ENCODE data around the gene KCNK16.
"Not testable (repeated sequence)": the region's sequence is repeated elsewhere in the genome, so short reads cannot be mapped to it uniquely, and the experiment has no call there.

KCNK16 gene

DNA sequence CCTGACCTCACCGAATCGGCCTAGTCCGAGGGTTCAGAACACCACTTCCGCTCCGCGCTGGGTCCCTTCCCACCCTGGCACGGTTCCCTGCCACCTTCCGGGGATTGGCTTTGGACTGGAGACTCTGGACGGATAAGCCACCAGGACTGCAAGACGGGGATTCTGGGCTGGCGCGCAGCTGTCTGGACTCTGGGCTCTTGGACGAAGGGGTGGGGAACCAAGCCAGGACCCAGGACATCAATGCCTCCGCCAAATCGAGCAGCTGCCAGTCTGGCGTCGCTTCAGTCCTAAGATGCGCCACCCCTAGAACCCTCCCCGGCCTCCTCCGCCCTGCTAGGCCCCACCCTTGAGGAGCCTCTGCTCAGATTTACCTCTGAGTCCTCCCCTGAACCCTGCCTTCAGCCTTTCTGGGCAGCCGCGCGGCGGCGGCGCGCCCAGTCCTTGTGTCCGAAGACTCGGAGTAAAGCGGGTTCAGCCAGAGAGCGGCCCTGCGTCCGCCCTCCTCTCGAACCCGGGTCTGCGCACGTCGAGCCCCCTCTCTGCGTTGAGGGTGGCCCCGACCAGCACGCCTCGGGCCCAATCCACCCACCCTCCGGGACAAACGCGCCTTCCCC is 9.5 kb downstream of the KCNK16 start:
- no peak for DNase-seq (ENCODE audit: low read depth, low spot score)
- no peak overlapping the region for H3K27ac ChIP-seq

DNA sequence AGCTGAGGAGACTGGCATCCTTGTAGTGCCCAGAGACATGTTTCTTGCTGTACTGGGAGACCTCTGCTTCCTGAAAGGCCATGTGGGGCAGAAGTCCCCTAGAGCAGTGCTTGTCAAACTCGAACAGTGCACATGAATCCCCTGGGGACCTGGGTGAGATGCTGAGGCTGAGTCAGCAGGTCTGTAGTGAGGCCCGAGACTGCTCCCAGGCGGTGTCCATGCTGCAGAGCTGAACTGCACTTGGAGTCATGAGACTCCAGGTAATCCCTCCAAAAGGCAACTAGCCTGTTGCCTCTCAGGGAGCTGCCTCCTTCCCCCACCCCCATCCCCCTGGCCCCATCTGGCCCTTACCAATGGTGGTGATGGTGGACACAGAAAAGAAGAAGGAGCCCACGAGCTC is 12.0 kb downstream of the KCNK16 start:
- H3K27ac ChIP-seq = no peak overlapping the region
- no peak for DNase-seq (ENCODE audit: low read depth, low spot score)

DNA sequence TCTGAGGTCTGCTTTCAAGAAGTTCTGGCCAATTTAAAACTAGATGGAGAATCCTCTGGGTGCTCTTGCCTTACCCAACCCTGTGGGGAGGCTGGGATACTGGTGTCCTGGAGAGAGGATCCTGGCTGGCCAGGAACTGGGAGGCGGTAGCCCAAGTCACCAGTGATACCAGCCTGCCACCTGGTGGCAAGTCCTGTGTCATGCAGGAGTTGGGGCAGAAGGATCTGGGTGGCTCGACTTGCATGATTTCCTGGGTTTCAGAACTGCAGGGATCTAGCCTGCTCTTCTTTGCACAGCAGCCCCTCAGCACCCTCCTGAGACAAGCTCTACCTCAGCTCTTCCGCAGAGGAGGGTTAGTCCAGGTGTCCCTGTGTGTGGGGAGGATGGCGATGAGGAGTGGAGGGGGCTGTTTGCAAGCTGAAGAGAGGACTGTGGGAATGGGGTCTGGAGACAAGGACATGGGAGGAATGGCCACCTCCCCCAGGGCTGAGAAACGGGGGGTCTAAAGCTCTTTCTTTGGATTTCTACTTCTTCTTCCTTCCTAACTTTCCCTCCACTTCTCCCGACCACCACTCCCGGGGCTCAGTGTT is 12.5 kb downstream of the KCNK16 start:
- DNase-seq (ENCODE audit: low read depth, low spot score) = no peak
- no peak overlapping the region for H3K27ac ChIP-seq

DNA sequence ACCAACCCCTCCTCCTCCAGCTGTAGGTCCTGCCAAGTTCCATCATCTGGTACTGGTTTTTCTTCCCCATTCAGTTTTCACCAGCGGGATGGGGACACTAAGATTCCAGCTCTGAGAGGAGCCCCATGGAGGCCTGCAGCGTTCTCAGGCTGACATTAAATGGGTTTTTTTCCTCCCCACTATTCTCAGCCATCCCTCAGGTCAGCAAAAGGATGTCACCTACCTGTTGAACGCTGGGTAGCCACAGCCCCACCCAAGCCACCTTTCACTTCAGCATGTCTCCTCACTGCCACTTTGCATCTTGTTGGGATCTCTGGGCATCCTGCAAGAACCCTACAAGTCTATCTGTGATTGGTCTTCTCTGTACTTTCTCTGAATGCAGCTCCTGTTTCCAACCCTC is 15.0 kb downstream of the KCNK16 start:
- no peak for DNase-seq (ENCODE audit: low read depth, low spot score)
- no peak overlapping the region for H3K27ac ChIP-seq

DNA sequence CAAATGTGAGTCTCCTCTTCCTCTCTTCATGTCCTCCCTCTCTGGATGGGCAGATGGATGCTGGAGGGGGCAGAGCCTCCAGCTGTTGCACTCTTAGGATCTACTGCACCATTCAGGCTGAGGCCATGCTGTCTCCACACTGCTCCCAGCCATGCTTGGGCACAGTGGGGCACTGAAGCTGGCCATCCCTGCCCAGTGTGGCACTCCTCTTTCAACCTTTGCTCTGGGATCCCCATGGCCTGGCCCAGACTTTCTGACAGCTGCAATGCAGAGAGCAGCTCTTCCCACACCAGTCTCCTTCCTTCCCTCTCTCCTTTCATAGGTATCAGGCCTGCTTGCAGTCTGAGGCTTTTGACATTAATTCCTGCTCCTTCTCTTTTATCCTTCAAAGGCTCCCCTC is 17.6 kb downstream of the KCNK16 start:
- no peak overlapping the region for H3K27ac ChIP-seq
- no peak for DNase-seq (ENCODE audit: low read depth, low spot score)

DNA sequence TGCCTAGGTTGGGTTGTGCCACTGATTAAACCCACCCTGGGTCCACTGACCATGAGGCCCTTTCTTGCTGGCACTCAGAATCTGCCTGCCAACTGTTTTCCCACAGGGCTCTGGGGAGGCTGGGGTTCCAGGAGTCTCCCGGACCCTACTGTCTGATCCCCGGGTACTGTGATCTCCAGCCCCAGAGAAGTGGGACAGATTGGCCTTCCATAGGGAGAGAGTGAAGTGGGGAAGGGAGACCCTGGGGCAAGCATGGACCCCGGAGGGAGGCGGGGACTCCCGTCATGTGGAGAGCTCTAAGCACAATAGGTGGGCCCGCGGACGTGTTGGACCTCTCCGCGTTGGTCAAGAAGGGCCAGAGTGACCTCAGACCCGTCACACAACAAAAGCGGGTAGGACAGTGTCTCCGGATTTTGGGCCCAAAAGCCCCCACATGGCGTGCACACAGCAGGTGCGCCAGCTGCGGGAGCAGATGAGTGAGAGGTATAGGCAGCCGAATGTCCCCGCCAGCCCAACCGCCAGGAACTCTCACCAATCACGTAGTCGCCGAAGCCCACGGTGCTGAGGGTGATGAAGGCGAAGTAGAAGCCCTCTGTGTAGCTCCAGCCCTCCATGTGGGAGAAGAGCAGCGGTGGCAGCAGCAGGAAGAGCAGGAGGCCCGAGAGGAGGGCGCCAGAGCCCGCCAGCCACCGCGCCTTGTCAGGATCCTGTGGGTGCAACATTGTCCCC is 18.9 kb downstream of the KCNK16 start:
- no peak overlapping the region for H3K27ac ChIP-seq
- DNase-seq (ENCODE audit: low read depth, low spot score) = no peak

DNA sequence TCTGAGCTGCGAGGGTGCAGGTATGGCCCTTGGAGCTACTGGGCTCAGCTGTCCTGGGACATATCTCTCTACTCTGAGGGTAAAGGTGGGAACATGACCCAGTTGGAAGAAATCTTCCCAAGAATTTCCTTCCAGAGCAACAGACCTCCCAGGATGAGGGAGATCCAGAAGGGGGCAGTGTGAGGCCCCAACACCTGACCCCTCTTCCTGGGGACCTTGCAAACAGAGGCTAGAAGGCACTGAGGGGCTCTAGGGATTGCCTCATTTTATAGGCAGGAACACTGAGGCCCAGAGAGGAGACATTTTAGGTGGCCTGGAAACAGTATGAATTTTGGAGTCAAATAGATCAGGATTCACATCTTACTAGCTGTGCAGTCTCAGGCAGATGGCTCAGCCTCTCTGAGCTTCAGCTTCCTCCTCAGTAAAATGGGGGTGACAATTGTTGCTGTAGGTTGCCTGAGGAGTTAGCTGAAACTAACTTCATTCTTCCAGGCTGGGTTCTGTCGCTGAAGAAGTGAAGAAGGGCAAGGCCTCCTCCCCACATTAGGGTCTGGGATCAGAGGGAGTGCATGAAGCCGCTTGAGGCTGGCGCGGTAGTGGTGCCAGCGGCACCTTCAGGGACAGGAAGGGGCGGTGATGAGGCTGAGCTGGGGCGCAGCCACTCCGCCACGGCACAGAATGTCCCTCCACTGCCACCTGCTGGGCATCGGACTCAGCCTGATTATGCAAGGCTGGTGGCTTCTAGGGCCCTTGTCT is 19.7 kb downstream of the KCNK16 start:
- H3K27ac ChIP-seq = no peak overlapping the region
- DNase-seq (ENCODE audit: low read depth, low spot score) = no peak

DNA sequence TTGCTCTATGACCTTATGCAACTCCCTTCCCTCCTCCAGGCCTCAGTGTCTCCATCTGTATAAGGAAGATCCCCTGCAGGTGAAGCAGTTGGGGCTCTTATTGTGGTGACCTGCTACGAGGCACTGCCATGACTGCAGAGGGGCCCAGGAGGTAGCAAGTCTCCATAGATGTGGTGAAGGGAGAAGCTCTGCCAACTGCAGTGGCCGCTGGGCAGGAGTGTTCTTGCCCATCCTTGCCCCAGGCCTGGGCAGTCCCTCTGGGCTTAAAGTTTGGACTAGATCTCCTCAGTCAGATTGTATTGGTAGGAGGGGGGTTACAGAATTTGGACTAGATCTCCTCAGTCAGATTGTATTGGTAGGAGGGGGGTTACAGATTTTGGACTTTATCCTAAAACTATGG is 20.5 kb downstream of the KCNK16 start:
- no peak for DNase-seq (ENCODE audit: low read depth, low spot score)
- H3K27ac ChIP-seq = no peak overlapping the region

DNA sequence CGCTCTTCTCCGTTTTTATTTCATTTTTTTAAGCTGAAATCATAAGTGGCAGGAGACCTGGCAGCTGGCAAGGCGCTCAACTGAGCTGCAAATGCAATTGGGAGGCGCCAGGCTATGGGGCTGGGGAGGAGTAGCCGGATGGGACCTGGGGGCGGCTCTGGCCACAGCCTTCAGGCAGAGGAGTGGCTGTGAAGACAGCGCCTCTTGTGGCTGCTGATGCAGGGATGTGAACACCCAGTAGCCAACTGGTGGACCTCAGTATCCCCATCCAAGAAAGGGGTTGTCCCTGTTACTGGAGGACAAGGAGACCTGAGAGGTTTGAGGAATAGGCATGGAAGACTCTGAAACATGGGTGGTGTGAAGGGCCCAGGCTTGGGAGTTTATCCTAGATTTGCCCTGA is 20.9 kb downstream of the KCNK16 start:
- no peak overlapping the region for H3K27ac ChIP-seq
- DNase-seq (ENCODE audit: low read depth, low spot score) = no peak

DNA sequence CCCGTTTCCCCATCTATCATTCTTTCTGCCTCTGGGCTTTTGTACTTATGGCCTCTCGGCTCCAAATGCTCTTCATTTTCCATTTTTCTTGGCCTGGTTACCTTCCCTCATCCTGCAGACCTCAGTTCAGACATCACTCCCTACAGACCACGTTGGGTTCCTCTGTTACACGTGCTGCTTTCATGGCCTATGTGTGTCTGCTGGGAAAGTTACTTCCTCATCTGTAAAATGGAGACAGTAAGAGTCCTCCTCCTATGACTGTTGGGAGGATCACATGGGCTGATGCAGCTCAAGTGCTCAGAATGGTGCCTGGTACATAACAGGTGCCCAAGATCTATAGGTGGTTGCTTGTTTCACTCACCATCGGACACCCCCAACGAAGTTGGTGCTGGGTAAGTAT is 21.8 kb downstream of the KCNK16 start:
- H3K27ac ChIP-seq = no peak overlapping the region
- no peak for DNase-seq (ENCODE audit: low read depth, low spot score)

DNA sequence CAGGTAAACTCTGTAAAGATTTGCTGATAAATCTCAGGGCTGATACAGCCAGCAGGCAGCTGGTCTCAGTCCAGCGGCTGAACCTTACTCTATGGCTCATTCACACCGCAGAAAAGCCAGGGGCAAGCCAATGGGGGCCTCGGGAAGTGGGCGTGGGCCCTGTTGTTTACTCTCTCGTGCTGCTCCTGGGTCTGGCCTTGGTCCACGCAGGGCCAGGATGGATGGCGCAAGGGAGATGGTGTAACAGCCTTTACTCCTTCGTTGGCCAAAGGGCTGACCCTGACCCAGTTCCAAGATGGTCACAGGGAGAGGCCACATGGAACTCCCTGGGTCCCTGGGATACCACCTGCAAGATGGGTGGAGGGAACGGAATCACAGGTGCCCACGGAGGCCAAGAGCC is 24.4 kb downstream of the KCNK16 start:
- DNase-seq (ENCODE audit: low read depth, low spot score) = no peak
- no peak overlapping the region for H3K27ac ChIP-seq

DNA sequence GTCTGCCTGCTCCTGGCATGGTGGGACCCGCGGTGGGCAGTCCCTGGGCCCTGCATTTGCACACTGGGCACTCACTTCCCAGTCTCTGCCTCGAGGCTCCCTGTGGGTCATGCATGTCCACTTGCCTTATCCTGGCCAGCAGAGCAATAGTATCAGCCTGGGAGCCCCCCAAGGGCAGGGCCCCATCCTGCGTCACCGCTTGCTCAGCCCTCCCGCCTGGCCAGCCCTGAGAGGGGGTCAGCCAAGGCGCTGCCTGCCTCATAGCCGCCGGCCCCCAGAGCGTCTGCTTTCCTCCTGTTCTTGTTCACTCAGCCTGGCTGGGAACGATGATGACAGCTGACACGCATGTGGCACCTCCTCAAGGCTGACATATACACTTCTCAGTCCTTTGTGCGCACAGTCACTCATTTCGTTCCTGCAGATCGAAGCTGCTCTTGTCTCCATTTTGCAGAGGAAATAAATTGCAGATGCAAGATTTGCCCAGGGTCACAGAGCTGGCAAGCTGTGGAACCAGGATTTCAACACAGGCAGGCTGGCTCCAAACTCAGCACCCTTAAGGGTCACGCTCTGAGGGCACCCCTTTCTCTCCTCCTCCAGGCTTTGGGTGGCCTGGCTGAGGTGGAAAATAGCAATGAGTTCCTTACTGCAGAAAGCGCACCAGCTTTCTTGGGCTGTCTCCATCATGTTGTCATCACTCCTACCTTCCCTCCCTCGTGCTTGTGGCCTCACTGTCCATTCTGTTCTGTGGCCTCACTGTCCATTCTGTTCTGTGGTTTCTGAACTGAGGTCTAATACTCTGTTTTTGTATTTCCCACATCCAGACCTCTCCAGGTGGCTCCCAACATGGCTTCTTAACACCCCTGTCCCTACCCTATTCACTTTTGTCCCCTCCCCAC is 25.5 kb downstream of the KCNK16 start:
- DNase-seq (ENCODE audit: low read depth, low spot score) = no peak
- no peak overlapping the region for H3K27ac ChIP-seq

DNA sequence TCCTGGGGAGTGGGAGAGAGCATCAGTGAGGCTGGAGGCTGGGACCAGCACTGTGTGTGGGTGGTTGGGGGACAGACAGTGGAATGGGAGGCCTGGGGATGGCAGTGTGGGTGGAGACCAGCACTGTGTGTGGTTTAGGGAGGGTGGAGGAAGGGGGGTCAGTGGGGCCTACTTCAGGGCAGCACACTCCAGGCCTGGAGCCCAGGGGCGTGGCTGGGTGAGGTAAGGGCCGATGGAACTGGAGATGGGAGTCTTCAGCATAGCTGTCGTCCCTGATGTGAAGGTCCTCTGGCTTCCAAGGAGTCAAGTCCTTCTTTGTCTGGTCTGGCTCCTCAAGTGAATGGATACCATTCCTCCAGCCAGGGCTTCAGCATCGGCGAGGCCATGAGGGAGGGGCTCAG is 26.9 kb downstream of the KCNK16 start:
- no peak for DNase-seq (ENCODE audit: low read depth, low spot score)

DNA sequence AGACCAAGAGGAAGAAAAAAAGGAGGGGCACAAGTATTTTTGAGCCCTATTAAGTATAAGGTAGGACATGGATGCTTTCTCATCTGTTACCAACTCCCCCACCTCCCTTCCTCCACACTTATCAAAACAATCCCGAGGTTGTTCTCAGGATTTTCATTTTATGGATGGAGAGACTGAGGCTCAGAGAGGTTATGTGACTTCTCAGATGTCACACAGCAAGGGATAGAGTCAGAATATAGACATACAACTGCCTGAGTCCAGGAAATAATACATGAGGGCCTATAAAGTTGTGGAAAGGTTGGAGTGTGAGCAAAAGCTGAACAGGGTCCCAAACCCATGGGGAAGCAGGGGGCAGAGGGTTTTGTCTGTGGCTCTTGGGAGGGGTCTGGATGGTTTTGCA is 27.6 kb downstream of the KCNK16 start:
- H3K27ac ChIP-seq = no peak overlapping the region

More for the DNA sequence above, 26.9 kb downstream of the KCNK16 start:
- no peak overlapping the region for H3K27ac ChIP-seq

DNA sequence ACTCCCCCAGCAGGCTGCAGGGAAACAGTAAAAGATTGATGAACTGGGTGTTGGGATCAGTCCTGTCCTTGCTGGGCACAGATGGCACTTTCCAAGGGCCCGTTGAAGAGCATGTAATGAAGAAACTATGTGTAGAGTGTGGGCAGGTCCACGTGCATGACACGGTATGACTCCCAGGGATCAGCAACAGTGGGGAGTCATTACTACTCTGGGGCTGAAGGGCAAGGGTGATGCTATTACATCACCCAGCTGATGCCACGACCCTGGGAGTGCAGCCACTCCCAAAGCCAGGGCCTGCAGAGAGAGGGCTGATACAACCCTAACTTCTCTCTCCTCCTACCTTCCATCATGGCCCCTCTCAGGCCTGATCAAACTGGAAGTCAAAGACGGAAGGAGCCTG is 28.4 kb downstream of the KCNK16 start:
- no peak for DNase-seq (ENCODE audit: low read depth, low spot score)
- H3K27ac ChIP-seq = no peak overlapping the region

More for the DNA sequence above, 27.6 kb downstream of the KCNK16 start:
- no peak for DNase-seq (ENCODE audit: low read depth, low spot score)

DNA sequence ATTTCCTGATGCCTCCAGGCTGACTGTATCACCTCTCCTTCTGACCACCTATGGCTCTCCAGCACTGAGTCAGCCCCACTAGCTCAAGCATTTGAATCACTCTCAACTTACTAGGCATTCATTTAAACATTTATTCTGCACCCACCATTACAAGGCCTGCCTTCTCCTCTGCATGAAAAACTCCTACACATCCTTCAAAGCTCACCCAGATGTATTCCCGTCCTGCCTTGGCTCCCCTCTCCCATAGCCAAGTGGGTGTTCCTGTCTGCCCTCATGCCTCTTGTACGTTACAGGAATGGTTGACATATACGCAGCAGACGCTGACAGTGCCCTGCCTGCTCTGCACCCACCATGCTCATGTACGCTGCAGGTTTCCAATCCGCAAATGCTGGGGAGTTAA is 29.9 kb downstream of the KCNK16 start:
- no peak overlapping the region for H3K27ac ChIP-seq
- no peak for DNase-seq (ENCODE audit: low read depth, low spot score)

DNA sequence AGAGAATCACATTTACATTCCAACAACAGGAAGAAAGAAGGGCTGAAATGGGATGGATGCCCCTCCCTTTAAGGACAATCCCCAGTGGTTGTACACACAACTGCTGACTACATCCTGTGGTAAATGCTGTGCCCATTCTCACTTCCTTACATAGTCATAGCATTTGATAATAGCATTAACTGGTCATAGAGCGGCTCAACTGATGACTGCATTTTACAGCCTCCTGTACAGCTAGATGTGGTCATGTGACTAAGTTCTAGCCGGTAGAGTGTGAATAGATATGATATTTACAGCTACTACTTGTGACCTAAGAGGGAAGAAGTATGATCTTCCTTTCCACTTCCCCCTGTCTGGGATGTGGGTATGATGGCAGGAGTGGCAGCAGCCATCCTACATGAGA is 33.0 kb downstream of the KCNK16 start:
- no peak overlapping the region for H3K27ac ChIP-seq
- DNase-seq (ENCODE audit: low read depth, low spot score) = no peak

DNA sequence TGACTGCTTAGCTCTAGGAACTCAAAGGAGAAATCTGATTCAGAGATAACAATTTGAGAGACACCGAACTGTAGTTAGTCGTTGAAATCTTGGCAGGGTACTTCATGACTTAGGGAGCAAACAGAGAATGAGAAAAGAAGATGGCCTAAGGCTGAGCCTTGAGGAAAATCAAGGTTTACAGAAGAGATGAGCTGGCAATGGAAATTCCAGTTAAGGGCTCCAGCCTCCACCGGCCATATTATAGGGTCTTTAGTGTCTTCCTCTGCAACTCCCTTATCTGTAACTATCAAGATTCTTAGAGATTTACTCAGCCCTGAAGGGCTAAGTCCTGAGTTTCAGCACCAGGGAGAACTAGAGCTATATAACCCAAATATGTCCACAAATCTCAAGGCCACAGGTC is 34.9 kb downstream of the KCNK16 start:
- no peak overlapping the region for H3K27ac ChIP-seq
- no peak for DNase-seq (ENCODE audit: low read depth, low spot score)

DNA sequence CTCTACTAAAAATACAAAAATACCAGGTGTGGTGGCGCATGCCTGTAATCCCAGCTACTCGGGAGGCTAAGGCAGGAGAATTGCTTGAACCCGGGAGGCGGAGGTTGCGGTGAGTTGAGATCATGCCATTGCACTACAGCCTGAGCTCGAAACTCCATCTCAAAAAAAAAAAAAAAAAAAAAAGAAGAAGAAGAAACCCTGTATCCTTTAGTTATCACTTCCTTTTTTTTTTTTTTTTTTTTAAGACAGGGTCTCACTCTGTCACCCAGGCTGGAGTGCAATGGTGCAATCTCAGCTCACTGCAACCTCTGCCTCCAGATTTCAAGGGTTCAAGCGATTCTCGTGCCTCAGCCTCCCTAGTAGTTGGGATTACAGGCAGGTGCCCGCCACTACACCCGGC is 35.9 kb downstream of the KCNK16 start:
- H3K27ac ChIP-seq; DNase-seq (ENCODE audit: low read depth, low spot score): not testable (repeated sequence)

DNA sequence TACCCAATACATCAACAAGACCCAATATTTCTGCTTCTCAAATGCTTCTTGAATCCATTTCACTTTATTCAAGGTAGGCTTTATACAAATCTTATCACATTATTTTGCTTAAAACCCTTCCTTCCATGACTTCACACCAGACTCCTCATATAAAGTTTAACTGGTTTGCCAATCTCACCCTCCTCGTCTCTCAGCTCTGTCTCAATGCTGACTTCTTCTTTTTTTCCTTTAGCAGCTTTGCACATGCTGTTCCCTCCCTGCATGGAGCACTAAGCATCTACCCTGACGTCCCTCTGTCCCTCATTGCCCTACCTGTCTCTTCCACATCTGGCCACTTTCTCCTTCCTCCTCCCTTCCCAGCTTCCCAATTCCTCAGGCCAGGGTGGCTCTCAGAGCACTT is 39.7 kb downstream of the KCNK16 start:
- no peak for DNase-seq (ENCODE audit: low read depth, low spot score)
- H3K27ac ChIP-seq = no peak overlapping the region
